HG03097 (cell line): ENCODE results near the gene USP10.
A peak's percentile ranks its signal among the peaks of the same experiment; 100 is the strongest.
"Not testable (repeated sequence)": the region's sequence is repeated elsewhere in the genome, so short reads cannot be mapped to it uniquely, and the experiment has no call there.

Source experiments
- ATAC-seq: cut with Tn5 transposase; IDR thresholded peaks from one replicate; pipeline ENCODE4 v1.9.1; 2021; ENCODE audit not compliant: unreplicated experiment, low FRiP score

Gene USP10

GRCh38 chr16:84726079-84726668 lies 26.4 kb downstream of the USP10 start:
- ATAC-seq: no peak

- ATAC-seq: no peak
Measured at GRCh38 chr16:84726669-84727467, 27.1 kb downstream of the USP10 start.

DNA sequence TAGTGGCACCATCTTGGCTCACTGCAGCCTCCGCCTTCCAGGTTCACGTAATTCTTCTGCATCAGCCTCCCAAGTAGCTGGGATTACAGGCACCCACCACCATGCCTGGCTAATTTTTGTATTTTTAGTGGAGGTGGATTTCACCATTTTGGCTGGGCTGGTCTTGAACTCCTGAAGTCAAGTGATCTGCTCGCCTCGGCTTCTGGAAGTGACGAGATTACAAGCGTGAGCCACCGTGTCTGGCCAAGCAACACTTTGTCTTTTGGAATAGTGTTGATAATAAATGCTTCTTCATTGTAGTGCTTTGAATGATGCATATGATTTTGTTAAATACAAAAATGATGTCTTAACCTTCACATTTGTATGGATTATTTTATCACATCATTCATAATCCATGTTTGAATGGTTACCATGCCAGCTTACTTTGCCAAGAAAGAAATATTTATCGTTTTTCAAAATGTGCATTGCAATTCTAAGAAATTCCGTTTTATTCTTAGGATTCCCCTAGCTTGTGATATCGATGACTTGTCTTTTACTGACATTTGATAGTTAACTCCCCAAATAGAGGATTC lies 29.1 kb downstream of the USP10 start:
- ATAC-seq: no peak

- no peak for ATAC-seq
Measured at GRCh38 chr16:84729716-84730320, 30.0 kb downstream of the USP10 start.

DNA sequence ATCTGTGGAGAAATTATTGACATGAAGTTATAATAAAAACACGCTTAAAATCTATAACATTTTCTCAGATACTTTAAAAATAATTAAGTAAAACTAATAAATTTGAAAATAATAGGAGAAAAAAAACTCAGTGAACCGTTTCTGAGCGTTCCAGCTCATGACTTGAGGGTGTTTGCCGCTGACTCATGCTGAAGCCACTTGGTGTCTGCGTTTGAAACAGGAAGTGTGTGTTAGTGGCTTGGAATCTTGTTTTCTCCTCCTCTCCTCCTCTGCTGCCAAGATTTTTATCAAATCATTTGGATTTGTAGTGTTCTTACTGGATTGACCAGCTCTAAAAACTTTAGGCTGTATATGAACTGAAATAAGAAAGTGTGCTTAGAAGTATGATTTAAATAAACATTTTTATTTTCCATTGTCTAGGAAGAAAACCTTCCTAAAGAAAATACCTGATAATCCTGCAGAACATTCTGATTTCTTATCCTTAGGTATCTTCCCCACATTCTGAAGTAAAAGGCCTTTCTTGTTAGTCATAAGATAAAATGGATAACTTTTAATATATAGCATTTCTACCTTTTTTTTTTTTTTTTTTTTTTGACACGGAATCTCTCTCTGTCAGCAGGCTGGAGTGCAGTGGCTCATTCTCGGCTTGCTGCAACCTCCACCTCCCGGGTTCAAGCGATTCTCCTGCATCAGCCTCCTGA lies 30.8 kb downstream of the USP10 start:
- ATAC-seq: no peak

DNA sequence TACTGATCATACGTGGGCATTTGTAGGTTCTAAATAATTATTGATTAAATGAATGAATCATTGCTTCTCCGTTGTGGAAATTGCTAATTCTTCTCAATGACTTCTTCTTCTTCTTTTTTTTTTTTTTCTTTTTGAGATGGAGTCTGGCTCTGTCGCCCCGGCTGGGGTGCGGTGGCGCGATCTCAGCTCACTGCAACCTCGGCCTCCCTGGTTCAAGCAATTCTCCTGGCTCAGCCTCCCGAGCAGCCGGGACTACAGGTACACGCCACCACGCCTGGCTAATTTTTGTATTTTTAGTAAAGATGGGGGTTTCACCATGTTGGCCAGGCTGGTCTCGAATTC lies 32.5 kb downstream of the USP10 start:
- ATAC-seq: not testable (repeated sequence)

DNA sequence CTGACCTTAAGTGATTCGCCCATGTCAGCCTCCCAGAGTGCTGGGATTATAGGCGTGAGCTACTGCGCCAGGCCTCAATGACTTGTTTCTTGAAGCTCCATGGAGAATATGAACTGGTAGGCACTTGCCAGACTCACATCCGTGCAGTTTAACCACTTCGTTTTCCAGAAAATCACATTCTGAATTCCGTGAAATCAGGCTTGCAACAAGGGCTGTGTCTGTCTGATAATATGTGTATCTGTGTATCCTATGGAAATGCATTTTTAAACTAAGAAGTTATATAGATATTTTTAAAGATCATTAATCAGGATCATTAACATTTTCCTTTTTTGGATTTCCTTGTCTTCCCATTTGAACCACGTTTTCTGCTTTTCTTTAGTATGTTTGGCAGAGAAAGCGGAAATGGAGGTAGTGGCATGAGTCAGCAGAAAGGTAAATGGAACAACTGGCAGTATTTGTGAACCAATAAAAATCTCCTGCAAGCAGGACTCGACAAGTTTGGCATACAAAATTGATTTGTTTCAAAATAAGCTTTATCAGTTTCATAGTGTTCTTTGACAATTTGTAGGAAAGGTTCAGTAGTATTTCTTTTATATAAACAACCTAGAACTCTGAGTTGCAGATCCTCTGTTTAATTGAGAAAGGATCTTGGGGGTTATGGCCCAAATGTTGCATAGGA lies 33.0 kb downstream of the USP10 start:
- no peak for ATAC-seq

DNA sequence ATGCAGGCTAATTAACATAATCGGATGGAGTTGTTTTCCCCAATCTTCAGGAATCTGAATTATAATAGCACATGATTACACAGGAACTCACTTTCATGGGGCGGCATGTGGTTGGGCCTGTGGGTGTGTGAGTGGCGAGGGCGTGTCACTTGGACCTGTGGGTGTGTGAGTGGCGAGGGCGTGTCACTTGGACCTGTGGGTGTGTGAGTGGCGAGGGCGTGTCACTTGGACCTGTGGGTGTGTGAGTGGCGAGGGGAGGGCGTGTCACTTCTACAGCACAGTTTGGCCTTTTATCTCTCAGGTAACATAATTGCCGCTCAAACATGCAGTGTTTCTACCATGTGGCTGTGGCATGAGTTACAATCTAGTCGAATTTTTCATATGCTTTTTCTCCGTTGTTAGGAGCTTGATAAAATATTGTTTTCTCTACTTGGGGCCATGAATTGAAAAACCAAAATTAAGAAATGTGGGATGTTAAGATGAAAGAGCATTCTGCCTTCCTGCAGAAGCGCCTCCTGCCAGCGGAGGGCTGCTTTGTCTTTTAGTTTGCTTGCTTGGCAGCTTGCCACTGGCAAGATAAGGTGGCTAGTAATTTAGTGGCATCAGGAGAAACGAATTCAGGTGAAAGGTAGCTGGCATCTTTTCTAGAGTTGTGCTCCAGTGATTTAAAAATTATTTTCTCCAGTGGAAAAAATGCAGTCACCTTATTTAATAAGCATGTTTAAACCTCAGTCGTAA lies 36.2 kb downstream of the USP10 start:
- ATAC-seq: no peak

DNA sequence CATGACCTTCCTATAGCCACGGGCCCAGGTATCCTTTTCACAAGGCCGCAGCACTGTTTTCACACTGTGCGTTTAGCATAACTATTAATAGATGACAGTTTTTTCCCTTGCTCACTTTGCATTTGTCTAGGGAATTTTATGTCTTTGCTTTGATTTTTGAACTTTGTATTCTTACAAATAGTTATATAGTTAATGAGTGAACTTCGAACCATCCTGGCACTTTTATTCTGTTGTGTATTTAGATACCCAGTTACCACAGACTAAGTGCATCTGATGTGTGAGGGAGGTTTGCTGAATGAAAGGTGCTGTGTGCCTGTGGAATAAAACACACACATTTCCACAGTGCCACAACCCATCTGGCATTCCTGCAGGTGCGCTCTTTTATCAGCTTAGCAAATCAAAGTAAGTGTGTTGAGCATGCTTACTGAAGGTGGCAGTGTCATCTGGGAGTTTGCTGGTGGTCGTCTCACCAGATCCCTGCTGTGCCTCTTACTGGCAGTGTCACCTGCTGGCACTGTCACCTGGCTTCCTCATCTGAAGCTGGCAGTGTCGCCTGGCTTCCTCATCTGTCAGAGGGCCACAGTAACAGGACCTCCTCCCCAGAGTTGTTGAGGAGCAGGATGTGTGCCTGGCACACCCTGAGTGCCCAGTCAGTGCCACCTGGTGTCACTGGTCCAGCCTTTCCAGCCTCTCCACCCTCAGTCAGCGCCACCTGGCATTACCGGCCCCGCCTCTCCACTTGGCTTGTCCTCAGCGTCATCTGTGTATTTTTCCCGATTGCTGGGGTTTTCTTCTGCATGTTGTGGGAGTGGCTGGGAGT lies 37.6 kb downstream of the USP10 start:
- no peak for ATAC-seq

DNA sequence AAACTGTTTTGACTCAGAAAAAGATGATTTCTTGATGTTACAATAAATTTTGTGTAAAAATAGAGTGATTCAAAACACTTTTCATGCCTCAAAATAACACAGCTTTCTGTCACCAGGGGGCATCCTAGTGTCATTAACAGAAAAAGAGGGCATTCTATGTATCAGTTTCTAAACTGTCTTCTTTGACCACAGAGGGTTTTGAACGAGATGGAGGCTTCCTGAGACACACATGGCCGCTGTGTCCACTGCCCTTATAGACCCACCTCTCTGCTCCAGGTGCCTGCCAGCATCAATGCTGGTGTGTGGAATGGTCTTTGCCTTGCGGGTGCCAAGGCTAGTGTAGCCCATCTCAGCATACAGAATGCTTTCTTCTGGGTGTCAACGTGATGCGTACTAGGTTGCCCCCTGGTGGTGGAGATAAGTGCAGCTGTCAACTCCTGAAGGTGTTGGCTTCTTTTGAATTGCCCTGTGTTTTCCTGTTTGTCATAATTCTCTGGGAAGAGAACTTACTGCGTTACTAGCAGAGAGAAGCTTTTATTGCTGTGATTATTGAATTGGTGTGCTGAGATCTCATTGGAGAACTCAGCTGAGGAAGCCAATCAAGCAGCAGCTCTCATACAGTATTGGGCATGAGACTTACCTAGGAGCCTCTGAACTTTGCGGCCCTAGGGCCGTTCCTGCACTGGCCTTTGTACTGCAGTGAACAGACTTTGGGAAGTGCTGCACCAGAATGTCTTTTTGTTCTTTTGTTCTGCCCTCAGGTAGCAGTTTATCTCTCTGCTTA lies 38.6 kb downstream of the USP10 start:
- peak; percentile 51 for ATAC-seq

DNA sequence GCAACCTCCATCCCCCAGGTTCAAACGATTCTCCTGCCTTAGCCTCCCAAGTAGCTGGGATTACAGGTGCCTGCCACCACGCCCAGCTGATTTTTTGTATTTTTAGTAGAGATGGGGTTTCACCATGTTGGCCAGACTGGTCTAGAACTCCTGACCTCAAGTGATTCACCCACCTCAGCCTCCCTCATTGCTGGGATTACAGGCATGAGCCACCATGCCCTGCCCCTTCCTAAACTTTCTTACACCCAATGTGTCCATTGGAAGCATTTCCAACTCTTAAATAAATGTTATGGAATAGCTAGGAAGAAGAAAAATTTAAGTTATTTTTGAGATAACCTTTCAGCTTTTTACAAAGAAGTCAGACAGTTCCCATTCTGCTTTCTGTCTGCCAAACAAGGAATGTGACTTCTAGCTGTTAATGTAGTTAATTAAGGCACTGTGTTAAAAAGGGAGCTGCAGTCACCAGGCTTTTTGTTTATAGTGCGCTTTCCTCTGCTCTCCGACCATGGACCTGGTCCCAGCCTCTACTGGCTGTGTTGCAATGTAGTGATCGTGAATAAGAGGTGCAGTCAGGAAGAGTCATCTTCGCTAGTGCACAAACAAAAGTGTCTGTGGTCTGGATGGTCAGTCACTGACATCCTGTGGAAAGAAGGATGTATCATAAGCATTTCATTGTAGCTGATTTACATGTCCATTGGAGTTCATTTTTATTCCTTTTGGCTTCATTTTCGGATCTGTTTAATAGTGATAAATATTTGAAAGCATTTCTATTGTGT lies 39.7 kb downstream of the USP10 start:
- ATAC-seq: no peak

DNA sequence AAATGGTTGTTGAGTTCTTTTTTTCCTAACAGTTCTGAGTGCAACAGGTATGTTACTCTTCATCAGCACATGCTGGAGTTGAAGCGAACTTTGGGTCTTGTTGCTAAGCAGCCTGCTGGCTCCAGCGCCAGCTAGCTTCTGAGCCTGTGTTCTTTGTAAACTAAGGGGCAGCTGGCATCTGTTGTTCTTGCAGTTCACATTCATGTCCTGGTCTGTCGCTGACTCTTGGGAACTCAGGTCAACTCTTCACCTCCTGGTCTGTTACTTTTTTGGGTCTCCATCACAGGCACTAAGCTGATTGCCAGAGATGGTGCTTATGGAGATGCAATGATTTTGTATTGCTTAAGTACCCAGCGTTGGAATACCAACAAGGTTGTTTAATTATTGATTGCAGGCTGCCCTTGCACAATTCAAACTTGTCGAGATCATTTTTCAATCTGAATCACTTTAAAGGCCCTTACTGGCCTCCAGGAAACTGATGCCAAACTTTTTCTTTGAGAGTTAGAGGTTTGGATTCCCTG lies 40.9 kb downstream of the USP10 start:
- no peak for ATAC-seq

- ATAC-seq: no peak
Measured at GRCh38 chr16:84741340-84741830, 41.6 kb downstream of the USP10 start.

DNA sequence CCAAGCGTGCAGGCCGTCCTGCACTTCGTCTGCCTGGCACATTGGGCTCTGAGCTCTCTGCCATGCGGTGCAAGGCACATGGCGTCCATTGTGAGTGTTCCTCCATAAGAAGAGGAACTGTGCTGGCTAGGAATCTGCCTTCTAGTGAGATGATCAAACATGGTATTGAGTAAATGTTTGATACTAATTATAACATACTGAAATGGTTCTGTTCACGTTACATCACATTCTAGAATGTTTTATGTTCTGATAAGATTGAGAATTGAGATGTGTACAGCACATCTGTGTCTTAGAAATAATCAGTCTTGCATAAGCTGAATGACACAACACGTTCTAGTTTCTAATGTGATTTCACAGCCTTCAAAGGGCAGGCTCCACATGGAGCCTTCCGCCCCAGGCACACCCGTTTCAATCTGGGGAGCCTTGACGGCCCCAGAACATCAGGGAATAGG lies 42.9 kb downstream of the USP10 start:
- ATAC-seq: no peak

GRCh38 chr16:84746231-84746630 lies 46.4 kb downstream of the USP10 start:
- ATAC-seq: no peak

GRCh38 chr16:84746875-84747274 lies 47.1 kb downstream of the USP10 start:
- no peak for ATAC-seq

DNA sequence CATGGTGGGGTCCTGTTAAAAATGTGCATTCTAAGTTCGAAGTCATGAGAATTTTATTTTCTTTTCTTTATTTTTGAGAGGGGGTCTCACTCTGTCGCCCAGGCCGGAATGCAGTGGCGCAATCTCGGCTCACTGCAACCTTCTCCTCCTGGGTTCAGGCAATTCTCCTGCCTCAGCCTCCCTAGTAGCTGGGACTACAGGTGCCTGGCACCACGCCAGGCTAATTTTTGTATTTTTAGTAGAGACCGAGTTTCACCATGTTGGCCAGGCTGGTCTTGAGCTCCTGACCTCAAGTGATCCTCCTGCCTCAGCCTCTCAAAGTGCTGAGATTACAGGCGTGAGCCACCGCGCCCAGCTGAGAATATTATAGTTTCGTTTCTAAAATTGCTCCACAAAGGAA lies 48.4 kb downstream of the USP10 start:
- ATAC-seq: not testable (repeated sequence)
